HG03439 (cell line): ENCODE results near the gene PTPRE.
"Not testable (repeated sequence)": the region's sequence is repeated elsewhere in the genome, so short reads cannot be mapped to it uniquely, and the experiment has no call there.

Source experiments
- ATAC-seq: cut with Tn5 transposase; IDR thresholded peaks from one replicate; pipeline ENCODE4 v1.9.1; 2021; ENCODE audit warnings: mild to moderate bottlenecking, moderate library complexity; ENCODE audit not compliant: unreplicated experiment

PTPRE gene

DNA sequence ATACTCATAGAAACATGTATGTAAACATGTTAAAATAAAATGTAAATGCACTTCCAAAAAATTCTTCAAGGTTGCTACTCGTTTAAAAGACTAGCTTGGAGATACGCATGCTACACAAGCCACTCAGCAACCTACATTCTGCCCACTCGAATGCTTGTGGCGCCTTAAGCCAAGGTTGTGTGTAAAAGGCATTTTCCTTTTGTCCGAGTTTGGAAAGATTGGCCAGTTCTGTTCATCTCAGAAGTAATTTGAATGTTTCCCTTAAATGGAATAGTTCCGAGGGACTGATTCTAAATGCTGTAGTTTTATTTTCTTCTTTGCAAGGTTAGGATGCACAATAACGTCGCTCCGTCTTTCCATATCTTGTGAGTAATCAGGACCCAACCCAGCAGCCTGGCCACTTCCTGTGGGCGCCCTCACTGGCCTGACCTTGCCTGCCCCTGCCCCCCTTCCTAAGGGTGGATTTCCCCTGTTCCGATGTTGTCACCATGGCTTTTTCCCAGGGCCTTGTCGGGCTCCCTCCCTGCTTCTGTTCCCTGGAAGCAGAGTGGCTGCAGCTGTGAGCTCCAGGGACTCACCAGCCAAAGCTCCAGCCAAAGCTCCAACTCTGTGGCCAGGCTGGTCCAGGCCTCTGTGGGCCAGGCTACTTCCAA is 70.6 kb downstream of the PTPRE start:
- ATAC-seq = no peak

DNA sequence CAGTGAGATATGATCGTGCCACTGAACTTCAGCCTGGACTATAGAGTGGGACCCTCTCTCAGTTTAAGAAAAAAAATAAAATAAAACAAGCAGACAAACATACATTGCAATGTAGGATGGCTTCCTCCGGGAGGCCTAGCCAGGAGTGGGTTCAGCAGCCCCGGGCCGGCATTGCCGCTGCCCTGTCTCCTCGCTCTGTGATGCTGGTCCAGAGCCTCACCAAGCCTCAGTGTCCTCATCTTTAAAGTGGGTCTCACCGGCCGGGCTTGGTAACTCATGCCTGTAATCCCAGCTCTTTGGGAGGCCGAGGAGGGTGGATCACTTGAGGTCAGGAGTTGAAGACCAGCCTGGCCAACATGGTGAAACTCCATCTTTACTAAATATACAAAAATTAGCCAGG is 71.6 kb downstream of the PTPRE start:
- no peak for ATAC-seq

DNA sequence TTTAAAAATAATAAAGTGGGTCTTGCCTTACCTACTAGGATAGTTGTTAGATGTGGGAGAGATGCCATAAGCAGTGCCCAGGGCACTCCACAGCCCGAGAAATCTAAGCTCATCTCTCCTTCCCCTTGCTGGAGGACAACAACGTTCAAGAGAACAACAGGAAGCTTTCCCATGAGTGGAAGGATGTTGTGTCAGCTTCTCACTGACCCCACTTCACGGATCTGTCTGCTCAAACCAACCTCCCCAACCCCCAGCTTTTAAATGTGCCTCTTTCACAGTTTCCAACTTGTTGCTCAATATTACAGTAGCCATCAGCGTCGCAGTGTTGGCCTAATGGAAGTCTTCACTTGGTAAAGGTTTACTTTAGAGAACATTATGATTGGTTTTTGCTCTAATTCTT is 72.1 kb downstream of the PTPRE start:
- ATAC-seq = no peak

DNA sequence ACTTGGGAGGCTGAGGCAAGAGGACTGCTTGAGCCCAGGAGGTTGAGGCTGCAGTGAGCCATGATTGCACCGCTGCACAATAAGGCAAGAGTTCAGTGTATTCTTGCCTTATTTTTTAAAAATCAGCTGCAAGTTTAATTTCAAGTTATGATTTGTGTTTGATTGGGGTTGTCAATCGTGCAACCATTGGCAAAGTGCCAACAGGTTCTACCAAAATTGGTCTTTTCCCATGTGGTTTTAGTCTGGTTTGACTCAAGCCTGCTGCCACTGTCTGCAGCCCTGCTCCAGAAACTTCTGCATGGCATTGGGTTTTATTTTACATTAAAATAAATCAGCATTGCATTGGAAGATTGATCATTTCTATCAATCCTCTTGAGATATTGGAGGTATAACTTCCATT is 72.7 kb downstream of the PTPRE start:
- ATAC-seq = no peak

DNA sequence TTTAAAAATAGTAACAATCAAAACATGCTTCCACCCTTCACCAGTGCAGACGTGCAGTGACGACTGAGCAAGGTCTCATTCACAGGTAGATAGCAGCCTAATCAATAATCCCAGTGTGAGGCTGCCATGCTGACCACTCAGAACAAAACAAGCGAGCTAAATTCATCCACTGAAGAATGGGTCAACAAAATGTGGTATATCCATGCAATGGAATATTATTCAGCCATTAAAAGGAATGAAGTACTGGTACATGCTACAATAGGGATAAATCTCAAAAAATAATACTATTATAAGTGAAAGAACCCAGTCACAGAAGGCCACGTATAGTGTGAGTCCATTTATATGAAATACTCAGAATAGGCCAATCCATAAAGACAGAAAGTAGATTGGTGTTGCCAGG is 74.0 kb downstream of the PTPRE start:
- ATAC-seq = no peak

DNA sequence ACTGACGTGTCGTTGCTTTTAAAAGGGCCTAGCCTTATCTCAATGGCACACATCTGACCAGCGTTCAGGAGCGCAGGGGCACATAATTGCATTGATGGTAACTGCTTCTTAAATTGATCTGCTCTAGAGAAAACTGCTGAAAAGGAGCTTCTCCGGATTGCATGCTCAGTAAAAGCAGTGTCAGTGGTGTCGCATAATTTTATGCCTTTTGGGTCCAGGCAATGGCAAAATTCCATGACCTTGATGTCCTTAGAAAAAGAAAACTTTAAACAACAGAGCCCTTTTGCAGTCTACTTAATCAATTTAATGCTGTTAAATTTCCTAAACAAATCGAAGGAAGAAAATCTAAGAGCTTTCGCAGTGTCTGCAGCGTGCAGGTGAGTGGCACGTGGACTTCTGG is 75.7 kb downstream of the PTPRE start:
- no peak for ATAC-seq

DNA sequence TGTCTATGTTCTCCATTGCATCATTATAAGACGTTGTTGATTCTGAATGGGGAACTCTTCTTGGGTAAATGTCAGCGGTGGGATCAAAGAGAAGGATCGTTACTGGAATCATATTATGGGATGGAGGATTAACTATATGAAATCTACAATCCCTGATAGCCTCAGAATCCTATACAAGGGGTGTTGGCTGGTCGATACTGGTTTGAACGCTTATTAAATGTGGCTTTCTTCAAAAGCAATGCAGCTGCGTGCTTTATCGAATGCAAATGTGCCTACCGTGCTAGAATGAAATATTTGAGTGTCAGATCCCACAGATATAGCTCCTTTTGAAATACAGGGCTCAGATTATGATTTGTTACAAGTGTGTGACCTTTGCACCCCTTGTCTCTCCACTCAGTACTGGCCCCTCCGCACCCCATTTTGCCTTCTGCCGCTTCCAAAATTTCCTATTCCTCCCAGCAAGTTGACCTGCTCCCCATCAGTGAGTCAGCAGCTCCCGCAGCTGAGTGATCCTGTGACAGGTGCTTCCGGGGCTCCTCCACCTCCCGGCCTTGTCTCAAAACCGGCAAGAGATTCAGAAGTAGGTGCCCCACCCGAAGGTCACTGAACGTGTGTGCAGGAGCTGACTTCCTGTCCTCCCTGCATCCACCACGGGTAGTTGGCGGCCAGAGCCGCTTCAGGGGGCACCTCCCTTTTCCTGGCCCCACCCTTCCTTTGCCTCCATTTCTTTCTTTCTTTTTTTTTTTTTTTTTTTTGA is 76.6 kb downstream of the PTPRE start:
- no peak for ATAC-seq

DNA sequence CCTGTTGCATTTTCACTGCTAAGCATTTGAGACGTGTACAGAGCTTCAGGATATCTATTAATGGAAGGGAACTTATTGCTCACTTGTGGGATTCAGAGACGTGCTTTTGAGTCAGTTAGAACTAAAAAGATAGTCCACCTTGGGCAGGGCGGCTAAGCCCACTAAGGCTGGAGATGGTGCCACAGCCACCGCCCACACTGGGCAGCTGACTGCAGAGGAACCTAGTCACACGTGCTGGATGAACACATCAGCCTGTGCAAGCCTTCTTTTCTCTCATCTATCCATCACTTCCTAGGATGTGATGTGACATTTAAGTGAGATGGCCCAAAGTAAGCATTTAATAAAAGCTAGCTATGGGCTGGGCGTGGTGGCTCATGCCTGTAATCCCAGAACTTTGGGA is 78.0 kb downstream of the PTPRE start:
- ATAC-seq = no peak

DNA sequence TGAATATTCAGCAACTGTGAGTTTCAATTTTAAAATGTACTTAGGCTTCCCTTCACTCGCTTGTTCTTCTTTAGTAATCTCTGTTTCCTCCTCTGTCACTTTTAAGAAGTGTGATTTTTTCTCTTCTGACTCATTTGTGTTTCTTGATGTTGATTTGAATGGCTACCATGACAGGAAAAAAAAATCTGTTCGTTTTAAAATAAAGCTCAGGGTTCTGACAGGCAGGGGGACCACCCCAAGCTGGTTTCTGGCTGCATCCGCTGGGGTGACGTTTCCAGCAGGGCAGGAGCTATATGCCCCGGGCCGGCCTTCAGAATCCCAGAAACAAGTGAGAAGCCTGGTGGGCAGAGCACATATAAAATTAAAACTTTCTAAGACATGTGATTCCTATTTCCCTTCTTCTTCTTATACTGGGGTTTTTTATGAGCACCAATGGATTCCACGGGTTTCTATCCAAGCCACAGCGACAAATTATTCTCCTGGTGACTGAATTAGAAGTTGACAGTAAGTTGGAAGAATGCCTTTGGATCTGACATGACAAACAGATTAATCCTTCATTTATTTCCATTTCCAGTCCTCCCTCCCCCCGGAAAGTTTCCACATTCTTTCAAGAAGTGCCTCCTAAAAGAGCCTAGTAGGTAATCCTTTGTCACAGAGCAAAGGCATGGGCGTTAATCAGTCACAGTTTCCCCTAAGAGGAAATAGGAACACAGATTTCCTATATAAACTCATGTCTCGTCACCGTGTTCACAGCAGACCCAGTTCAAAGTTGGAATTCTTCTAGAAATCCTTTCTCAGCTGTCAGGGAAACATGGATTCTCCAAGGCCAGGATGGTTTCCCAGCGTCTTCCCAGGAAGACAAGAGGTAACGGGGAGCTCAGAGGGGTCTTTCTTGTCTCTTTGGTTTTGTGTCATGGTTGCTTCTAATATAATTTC is 79.9 kb downstream of the PTPRE start:
- no peak for ATAC-seq

DNA sequence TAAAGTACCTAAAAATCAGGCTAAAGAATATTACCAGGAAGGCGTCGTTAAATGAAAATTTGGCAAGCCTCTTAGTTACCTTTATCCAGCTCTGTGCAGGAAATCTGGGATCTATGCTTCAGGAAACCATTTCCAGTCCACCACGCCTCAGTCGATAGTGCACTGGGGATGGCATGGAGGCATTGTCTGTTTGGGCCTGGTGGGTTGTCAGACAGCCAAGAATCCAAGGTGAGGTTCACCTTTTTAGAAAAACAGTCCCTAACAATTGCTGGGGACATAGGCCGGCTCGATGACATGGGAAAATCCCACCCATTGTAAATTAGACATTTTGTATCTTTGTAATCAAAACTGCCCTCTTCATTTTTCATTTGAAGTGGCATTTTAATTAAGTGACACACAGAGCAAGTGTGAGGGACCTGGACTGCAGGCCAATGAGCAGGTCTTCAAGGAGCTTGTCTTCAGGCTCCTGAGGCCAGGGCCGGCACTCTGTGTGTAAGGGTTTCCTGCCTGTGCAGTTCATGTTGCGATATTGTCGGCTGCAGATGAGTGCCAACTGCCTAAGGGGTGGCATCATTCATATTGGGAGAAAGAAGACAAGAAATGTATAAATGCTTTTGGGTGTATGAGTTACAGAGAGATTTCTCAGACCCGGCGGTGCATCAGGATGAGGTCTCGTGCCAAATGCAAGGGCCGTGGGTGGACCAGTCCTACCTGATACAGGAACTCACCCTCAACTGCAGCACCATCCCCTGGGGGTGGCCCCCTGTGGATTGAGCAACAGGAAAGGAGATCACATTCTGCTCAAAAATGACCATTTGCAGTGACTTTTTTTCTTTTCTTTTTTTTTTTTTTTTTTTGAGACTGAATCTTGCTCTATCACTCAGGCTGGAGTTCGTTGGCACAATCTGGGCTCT is 80.8 kb downstream of the PTPRE start:
- no peak for ATAC-seq

DNA sequence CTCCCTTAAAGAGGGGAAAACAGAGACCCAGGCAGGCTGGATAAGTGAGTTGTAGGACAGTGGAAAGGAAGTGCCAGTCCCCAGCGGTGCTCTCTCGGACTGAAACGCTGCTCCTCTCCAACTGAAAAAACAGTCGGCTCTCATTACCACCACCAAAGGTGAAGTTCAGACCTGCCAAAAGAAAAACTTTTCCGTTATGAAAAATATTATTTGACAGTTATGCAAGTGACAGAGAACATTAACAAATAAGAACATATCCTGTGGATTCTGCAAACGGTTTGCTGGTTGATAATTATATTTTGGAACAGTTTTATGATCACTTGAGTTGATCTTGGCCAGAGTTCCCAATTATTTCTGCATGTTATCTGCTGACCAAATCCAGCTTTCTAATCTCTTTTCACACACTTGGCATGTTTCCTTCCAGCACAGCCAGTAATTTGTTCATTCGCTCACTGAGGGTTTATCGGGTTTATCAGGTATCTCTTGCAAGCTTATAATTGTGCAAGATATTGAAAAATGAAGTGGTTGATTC is 82.6 kb downstream of the PTPRE start:
- ATAC-seq = no peak

DNA sequence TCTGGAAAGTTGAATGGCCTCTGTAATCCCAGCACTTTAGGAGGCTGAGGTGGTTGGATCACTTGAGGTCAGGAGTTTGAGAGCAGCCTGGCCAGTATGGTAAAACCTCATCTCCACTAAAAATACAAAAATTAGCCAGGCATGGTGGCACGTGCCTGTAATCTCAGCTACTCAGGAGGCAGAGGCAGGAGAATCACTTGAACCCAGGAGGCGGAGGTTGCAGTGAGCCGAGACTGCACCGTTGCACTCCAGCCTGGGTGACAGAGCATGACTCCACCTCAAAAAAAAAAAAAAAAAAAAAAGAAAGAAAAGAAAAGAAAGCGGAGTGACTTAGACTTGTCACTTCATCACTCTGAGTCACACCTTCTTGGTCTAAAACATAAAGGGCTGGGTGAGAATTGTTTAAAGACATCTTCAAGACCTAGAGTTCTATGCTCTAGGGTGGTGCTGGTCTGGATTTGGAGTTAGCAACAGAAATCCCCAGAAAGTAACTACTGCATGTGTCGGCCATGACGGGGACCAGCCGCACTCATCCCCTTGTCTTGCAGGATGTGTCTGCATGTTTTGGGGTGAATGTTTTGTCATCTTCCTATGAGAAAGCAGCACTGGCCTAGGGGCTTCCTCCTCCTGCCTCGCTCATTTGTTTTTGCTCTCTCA is 83.4 kb downstream of the PTPRE start:
- ATAC-seq = not testable (repeated sequence)

DNA sequence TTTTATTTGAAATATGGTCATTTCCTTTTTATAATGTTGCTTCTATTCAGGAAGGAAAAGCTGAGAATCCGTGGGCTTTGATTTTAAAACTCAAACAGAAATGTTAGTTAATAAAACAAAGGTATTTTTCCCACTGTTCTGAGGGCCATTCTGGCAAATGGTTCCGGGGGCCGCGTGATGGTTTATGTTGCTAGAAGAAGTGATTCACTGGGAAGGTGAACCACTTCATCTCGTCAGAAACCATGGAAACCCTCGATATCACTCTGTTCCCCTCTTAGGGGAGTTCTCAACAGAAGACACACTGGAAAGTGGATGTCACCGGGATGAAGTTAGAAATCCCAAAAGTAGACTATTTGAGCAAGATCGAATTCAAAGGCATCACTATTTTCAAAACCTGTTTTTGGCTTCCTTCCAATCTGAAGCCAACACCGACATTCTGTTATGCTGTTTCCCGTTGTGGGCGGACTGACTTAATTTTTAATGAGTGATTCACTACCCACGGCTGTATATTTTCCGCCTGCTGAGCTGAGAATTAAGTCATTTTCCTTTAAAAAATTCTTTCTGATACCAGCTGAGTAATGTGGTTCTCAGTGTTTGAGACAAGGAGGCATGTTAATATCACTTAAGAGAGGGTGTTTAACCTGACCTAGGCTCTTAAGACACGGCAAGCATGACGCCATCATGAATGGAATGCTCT is 84.1 kb downstream of the PTPRE start:
- no peak for ATAC-seq

DNA sequence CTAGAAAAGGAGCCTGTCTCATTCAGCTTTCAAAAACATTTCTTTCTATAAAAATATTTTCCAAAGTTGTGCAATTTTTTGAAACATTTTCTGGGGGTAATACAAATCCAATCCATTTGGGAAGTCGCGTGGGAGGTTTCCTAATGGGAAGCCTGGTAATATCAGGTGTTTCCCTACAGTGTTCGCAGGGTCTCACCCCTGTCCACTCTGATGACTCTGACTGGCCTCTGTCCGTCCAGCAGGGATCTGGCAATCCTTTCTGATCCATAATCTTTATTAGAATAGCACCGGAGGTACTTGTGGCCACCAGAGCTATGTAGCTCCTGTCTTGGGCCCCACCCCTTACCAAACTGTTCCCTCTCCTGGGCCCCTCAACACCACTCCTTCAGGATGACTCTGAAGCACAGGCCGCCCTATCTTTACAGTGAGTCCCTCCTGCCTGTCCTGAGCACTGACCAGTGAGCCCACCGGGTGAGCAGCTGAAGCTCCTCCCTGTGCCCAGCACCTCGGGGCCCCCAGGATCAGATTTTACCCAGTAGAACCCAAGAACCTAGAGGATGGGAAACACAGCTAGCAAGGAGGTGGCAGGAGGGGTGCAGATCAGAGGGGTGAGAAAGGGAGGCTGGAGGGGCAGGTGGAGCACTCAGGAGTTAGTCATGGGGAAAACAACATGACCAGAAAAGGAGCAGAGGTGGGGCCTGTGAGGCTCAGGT is 84.8 kb downstream of the PTPRE start:
- no peak for ATAC-seq

DNA sequence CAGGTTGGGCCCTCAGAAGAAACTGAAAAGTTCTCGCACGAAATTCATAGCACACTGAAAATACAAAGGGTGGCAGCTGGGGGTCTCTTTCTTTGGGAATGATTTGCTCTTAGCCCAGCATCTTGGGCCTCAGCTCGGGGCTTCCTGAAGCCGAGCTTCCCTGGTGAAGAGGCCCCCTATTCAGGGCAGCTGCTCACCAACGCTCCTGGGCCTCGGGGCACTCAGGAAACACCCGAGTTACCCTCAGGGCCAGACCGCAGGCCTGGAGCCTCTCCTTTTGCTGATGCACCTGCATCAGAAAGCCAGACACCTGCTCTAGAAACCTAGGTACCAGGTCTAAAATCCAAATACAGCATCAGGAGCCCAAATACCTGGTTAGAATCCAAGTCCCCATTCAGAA is 85.5 kb downstream of the PTPRE start:
- no peak for ATAC-seq

DNA sequence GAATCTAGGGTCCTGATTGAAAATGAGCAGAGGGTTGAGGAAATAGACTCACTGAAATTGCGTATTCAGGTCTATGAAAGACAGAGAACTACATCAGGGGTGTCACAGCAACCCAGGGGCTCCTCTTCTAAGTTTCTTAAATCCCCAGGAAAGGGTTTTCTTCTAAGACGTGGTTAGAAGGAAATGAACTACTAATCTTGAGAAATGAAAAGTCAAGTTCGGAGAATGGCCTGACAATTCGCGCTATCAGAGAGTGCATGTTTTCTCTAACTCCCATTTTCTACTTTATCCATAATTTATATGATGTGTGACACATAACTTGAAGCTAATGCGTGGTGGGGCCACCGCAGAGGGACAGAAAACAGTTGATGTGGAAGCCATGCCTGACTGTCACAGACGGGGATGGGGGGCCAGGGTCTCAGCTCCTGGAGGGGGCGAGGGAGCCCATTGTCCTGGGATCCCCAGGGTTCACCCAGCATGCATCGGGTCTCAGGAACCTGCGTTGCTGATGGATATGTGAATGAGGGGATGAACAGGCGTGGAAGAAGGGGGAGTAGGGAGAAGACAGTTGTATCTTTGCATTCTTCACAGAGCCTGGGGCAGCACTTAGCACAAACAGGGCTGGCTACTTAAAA is 86.3 kb downstream of the PTPRE start:
- no peak for ATAC-seq

DNA sequence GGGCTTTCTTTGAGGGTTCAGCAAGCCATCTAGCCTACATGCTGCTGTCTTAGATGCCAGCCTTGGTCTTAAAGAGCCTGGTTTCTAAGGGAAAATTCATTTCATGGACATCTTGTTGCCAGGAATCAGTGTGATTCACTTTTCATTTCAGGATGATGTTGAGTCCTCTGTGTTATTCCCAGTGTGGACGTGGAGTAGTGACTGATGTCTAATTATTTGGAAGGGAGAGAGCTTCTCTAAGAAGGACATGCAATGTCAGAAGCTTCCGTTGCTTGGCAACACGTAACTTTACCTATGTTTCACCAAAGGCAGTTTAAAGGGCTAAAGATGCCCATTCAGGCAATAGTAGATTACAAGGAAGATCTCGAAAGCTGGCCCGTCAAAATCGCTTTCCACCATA is 89.0 kb downstream of the PTPRE start:
- no peak for ATAC-seq

DNA sequence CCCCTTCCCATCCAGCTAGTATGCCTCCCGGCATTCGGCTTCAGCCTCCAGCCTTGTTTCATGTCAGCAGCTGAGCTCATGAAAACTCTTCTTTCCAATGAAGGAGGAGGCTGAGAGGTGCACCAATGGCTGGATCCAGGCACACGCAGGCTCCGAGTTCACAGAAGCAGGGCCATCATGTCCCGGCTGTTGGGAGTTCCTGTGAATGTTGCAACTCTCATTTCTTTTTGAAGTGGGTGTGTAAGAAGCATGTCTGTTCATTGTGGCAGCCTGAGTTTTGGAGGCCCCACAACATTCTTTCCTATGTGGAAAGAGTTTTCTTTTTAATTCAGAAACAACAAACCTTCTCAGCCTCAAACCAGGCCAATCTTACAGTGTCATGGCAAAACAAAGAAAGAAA is 89.7 kb downstream of the PTPRE start:
- no peak for ATAC-seq
